Thyroid gland (tissue), 4 donors: ENCODE results near the gene NOTCH3. TPM values are rescaled to one million over a fixed set of nuclear protein-coding genes. Genes with fewer than 3 reads are reported as not detected.
A peak's percentile ranks its signal among the peaks of the same experiment; 100 is the strongest.

Experiments
- DNase-seq, 2 donors: peaks; one replicate each; pipeline ENCODE4 v3.0.0-alpha.2; 2019
- H3K27ac ChIP-seq, 3 donors: fragments of 200-600 bp; sonication (generic); 1 replicate in 2 of 3; 2 replicates in 1 of 3; pipeline ENCODE4 v1.5.1; 2016 to 2019; ENCODE audit warnings: mild to moderate bottlenecking in 1 of 3, moderate library complexity in 1 of 3
- H3K27me3 ChIP-seq: fragments of 200-600 bp; sonication (generic); one replicate; pipeline ENCODE4 v1.5.1; 2019
- H3K36me3 ChIP-seq, 2 donors: fragments of 200-600 bp; sonication (generic); one replicate each; pipeline ENCODE4 v1.5.1; 2016 to 2019
- H3K4me1 ChIP-seq, 2 donors: fragments of 200-600 bp; sonication (generic); one replicate each; pipeline ENCODE4 v1.5.1; 2017 to 2019
- H3K4me3 ChIP-seq, 3 donors: fragments of 200-600 bp; sonication (generic); replicated peaks in 1 of 3; 1 replicate in 2 of 3; 2 replicates in 1 of 3; pipeline ENCODE4 v1.5.1; 2016; ENCODE audit warnings: mild to moderate bottlenecking in 1 of 3
- H3K9me3 ChIP-seq: fragments of 200-600 bp; sonication (generic); one replicate; pipeline ENCODE4 v1.5.1; 2017
- CTCF ChIP-seq, 6 experiments: fragments of 200-600 bp in 3 of 6; fragments of 450-650 bp in 3 of 6; sonication (generic) in 3 of 6; IDR thresholded peaks; one replicate each; pipeline ENCODE4 v1.5.1; 2016 to 2019; ENCODE audit warnings: antibody characterized with exemption in 6 of 6, mild to moderate bottlenecking in 2 of 6, inconsistent platforms in 1 of 6, moderate library complexity in 1 of 6
- POLR2A ChIP-seq, 2 donors: fragments of 450-650 bp; IDR thresholded peaks; one replicate each; pipeline ENCODE4 v1.6.1; 2017; ENCODE audit warnings: antibody characterized with exemption in 2 of 2, mild to moderate bottlenecking in 2 of 2, moderate library complexity in 1 of 2
- WGBS, 2 donors: methylation state at CpG; one replicate each; pipeline ENCODE4 v1.1.5; 2017; 5-methylcytosine and 5-hydroxymethylcytosine counted together
- intact Hi-C: fragments of 100-400 bp; cut with DNase I; formaldehyde crosslinking; loops from one replicate; pipeline ENCODE4 v1.15.1; 2023
- total RNA-seq, 4 donors: library from RNA; depleted of rRNA; stranded (reverse); fragments of >200 nt; gene quantifications; one replicate each; pipeline ENCODE4 v1.2.3, GENCODE V29; 2016

NOTCH3 gene
- total RNA-seq, 4 donors from 2014 or later: 10.9 to 53.9 (median 20.0) TPM

- intact Hi-C loops: loop anchor here (2.0 to 5.0 kb wide), 2 partner anchors 84 to 378 kb away; no protein-coding TSS in a partner anchor
- no peak for DNase-seq
- TF ChIP-seq CTCF (IDR thresholded peaks at IDR 0.05): no peak
- TF ChIP-seq POLR2A (IDR thresholded peaks at IDR 0.05): no peak
- no peak overlapping the region for H3K27ac ChIP-seq
- no peaks in the 10 kb centered on the region for H3K36me3 ChIP-seq
- WGBS, 2 donors: 91 to 96% methylated on average over 16 to 32 of the region's 33 CpGs
- H3K9me3 ChIP-seq: no peaks in the 10 kb centered on the region
- no peaks in the 10 kb centered on the region for H3K27me3 ChIP-seq
- peaks cover 3 to 6% of the 10 kb centered on the region in 2 donors for H3K4me1 ChIP-seq
- no peak overlapping the region for H3K4me3 ChIP-seq
These were observed 22.0 kb downstream of the NOTCH3 start for GRCh38 chr19:15178629-15179308.

- intact Hi-C loops: loop anchor here (2.0 to 5.0 kb wide), 2 partner anchors 85 to 379 kb away; no protein-coding TSS in a partner anchor
- H3K4me3 ChIP-seq: peak overlapping the region in 1 of 3 donors; percentile 6
- WGBS, 2 donors: 31 to 35% methylated on average over 27 to 29 of the region's 92 CpGs
- H3K36me3 ChIP-seq: no peaks in the 10 kb centered on the region
- H3K9me3 ChIP-seq: no peaks in the 10 kb centered on the region
- TF ChIP-seq CTCF (IDR thresholded peaks at IDR 0.05): peak; percentile 68 to 99 (median 99)
- no peak for TF ChIP-seq POLR2A (IDR thresholded peaks at IDR 0.05)
- peaks cover 3 to 6% of the 10 kb centered on the region in 2 donors for H3K4me1 ChIP-seq
- no peak overlapping the region for H3K27ac ChIP-seq
- DNase-seq: peak; percentile 80 to 81
- H3K27me3 ChIP-seq: no peaks in the 10 kb centered on the region
These were observed 23.3 kb downstream of the NOTCH3 start for GRCh38 chr19:15177269-15178116.

- DNase-seq: no peak
- H3K9me3 ChIP-seq: no peaks in the 10 kb centered on the region
- H3K27me3 ChIP-seq: no peaks in the 10 kb centered on the region
- H3K4me1 ChIP-seq: peaks cover 3 to 6% of the 10 kb centered on the region in 2 donors
- no peaks in the 10 kb centered on the region for H3K36me3 ChIP-seq
- H3K4me3 ChIP-seq: no peak overlapping the region
- H3K27ac ChIP-seq: no peak overlapping the region
- intact Hi-C loops: loop anchor here (5.0 kb wide), 1 partner anchor 87 kb away; no protein-coding TSS in a partner anchor
- TF ChIP-seq CTCF (IDR thresholded peaks at IDR 0.05): no peak
- no peak for TF ChIP-seq POLR2A (IDR thresholded peaks at IDR 0.05)
- WGBS, 2 donors: 74 to 96% methylated on average over 3 of the region's 3 CpGs
These were observed 25.2 kb downstream of the NOTCH3 start for GRCh38 chr19:15175609-15176008.

- H3K36me3 ChIP-seq: no peaks in the 10 kb centered on the region
These were observed 26.9 kb downstream of the NOTCH3 start for GRCh38 chr19:15173746-15174404.

More at GRCh38 chr19:15173746-15174404, 26.9 kb downstream of the NOTCH3 start:
- H3K4me1 ChIP-seq: peaks cover 3 to 6% of the 10 kb centered on the region in 2 donors
- 97 to 98% methylated on average over 24 to 37 of the region's 37 CpGs for WGBS, 2 donors
- H3K4me3 ChIP-seq: no peak overlapping the region
- H3K27ac ChIP-seq: no peak overlapping the region
- no peaks in the 10 kb centered on the region for H3K27me3 ChIP-seq
- intact Hi-C loops: no loop called here
- no peak for DNase-seq
- H3K9me3 ChIP-seq: no peaks in the 10 kb centered on the region
- TF ChIP-seq CTCF (IDR thresholded peaks at IDR 0.05) (no peak), POLR2A (IDR thresholded peaks at IDR 0.05) (no peak)
